ENCODE measurements around the gene C12orf76. TPM values are rescaled to one million over a fixed set of nuclear protein-coding genes. Genes with fewer than 3 reads are reported as not detected.

Gene C12orf76
- total and polyA plus RNA-seq, 9 of the 15 experiments (the other 6 are each of a cell fraction or from before 2014, with no cell fraction given): 6.3 to 38.6 (median 12.3) TPM

GRCh38 chr12:109998904-109999648, 49.2 kb downstream of the C12orf76 start, which contains the start of gene ANKRD13A (continued):
- TF ChIP-seq, protein P1, sequence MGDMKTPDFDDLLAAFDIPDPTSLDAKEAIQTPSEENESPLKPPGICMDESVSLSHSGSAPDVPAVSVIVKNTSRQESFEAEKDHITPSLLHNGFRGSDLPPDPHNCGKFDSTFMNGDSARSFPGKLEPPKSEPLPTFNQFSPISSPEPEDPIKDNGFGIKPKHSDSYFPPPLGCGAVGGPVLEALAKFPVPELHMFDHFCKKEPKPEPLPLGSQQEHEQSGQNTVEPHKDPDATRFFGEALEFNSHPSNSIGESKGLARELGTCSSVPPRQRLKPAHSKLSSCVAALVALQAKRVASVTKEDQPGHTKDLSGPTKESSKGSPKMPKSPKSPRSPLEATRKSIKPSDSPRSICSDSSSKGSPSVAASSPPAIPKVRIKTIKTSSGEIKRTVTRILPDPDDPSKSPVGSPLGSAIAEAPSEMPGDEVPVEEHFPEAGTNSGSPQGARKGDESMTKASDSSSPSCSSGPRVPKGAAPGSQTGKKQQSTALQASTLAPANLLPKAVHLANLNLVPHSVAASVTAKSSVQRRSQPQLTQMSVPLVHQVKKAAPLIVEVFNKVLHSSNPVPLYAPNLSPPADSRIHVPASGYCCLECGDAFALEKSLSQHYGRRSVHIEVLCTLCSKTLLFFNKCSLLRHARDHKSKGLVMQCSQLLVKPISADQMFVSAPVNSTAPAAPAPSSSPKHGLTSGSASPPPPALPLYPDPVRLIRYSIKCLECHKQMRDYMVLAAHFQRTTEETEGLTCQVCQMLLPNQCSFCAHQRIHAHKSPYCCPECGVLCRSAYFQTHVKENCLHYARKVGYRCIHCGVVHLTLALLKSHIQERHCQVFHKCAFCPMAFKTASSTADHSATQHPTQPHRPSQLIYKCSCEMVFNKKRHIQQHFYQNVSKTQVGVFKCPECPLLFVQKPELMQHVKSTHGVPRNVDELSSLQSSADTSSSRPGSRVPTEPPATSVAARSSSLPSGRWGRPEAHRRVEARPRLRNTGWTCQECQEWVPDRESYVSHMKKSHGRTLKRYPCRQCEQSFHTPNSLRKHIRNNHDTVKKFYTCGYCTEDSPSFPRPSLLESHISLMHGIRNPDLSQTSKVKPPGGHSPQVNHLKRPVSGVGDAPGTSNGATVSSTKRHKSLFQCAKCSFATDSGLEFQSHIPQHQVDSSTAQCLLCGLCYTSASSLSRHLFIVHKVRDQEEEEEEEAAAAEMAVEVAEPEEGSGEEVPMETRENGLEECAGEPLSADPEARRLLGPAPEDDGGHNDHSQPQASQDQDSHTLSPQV (IDR thresholded peaks at IDR 0.05): peak; percentile 94
- TF ChIP-seq IFI16 (CRISPR knock-in tag; IDR thresholded peaks at IDR 0.05) (no peak), USF1 (CRISPR knock-in tag; IDR thresholded peaks at IDR 0.05) (peak; percentile 66), POLR2AphosphoS5 (IDR thresholded peaks at IDR 0.05; ENCODE audit: control insufficient read depth, insufficient read depth, low read depth, low read length) (peak; percentile 45; the same call in 1 of the 2 replicates), SUPT5H (IDR thresholded peaks at IDR 0.05) (0 out of 2 replicates have a peak, but pooled peaks have one; percentile 38), ZNF778 (CRISPR knock-in tag; IDR thresholded peaks at IDR 0.05) (no peak), GABPB1 (CRISPR knock-in tag; IDR thresholded peaks at IDR 0.05) (peak; percentile 80), PHF20 (IDR thresholded peaks at IDR 0.05; ENCODE audit: partially characterized antibody) (peak; percentile 47), HNRNPK (IDR thresholded peaks at IDR 0.05; ENCODE audit: low read depth, low read length, poor library complexity, severe bottlenecking) (no peak), KAT2B (IDR thresholded peaks at IDR 0.05; ENCODE audit: low read depth, low read length) (no peak), SNIP1 (IDR thresholded peaks at IDR 0.05; ENCODE audit: low read depth) (no peak), ZZZ3 (IDR thresholded peaks at IDR 0.05) (no peak), FOXK2 (conservative IDR thresholded peaks at IDR 0.05 in 1 of 2, IDR thresholded peaks at IDR 0.05 in 1 of 2; ENCODE audit: low read depth in 2 of 2) (peak; percentile 61 to 100; a peak in 3 of 4 replicates), RFX1 (IDR thresholded peaks at IDR 0.05) (no peak; the same call in 1 of the 2 replicates), ZNF324 (CRISPR knock-in tag; IDR thresholded peaks at IDR 0.05) (no peak), ZNF217 (CRISPR knock-in tag; IDR thresholded peaks at IDR 0.05) (no peak)
- TF ChIP-seq, protein P2, sequence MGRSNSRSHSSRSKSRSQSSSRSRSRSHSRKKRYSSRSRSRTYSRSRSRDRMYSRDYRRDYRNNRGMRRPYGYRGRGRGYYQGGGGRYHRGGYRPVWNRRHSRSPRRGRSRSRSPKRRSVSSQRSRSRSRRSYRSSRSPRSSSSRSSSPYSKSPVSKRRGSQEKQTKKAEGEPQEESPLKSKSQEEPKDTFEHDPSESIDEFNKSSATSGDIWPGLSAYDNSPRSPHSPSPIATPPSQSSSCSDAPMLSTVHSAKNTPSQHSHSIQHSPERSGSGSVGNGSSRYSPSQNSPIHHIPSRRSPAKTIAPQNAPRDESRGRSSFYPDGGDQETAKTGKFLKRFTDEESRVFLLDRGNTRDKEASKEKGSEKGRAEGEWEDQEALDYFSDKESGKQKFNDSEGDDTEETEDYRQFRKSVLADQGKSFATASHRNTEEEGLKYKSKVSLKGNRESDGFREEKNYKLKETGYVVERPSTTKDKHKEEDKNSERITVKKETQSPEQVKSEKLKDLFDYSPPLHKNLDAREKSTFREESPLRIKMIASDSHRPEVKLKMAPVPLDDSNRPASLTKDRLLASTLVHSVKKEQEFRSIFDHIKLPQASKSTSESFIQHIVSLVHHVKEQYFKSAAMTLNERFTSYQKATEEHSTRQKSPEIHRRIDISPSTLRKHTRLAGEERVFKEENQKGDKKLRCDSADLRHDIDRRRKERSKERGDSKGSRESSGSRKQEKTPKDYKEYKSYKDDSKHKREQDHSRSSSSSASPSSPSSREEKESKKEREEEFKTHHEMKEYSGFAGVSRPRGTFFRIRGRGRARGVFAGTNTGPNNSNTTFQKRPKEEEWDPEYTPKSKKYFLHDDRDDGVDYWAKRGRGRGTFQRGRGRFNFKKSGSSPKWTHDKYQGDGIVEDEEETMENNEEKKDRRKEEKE (IDR thresholded peaks at IDR 0.05; ENCODE audit: borderline replicate concordance in 1 of 2, control insufficient read depth in 1 of 2, low read depth in 2 of 2, low read length in 1 of 2): peak in 1 of 2 experiments; percentile 100; a peak in 2 of 4 replicates
- TF ChIP-seq, protein P3, sequence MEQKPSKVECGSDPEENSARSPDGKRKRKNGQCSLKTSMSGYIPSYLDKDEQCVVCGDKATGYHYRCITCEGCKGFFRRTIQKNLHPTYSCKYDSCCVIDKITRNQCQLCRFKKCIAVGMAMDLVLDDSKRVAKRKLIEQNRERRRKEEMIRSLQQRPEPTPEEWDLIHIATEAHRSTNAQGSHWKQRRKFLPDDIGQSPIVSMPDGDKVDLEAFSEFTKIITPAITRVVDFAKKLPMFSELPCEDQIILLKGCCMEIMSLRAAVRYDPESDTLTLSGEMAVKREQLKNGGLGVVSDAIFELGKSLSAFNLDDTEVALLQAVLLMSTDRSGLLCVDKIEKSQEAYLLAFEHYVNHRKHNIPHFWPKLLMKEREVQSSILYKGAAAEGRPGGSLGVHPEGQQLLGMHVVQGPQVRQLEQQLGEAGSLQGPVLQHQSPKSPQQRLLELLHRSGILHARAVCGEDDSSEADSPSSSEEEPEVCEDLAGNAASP (IDR thresholded peaks at IDR 0.05): no peak

Measured in K562 (cell line).